BLaER1 (cell line): ENCODE measurements around the gene DENND6B.
"Not testable (repeated sequence)": the region's sequence is repeated elsewhere in the genome, so short reads cannot be mapped to it uniquely, and the experiment has no call there.

Experiments used
- H3K27ac ChIP-seq: shearing (Covaris generic); formaldehyde crosslinking; 2 replicates; pipeline ENCODE4 v1.8.1; 2022
- H3K27me3 ChIP-seq: shearing (Covaris generic); formaldehyde crosslinking; 2 replicates; pipeline ENCODE4 v1.8.1; 2022
- H3K36me3 ChIP-seq: shearing (Covaris generic); formaldehyde crosslinking; 2 replicates; pipeline ENCODE4 v1.8.1; 2022
- H3K4me1 ChIP-seq: shearing (Covaris generic); formaldehyde crosslinking; 2 replicates; pipeline ENCODE4 v1.8.1; 2022
- H3K4me2 ChIP-seq: shearing (Covaris generic); formaldehyde crosslinking; 2 replicates; pipeline ENCODE4 v1.8.1; 2022
- H3K4me3 ChIP-seq: shearing (Covaris generic); formaldehyde crosslinking; 2 replicates; pipeline ENCODE4 v1.8.1; 2022
- H3K9ac ChIP-seq: shearing (Covaris generic); formaldehyde crosslinking; 2 replicates; pipeline ENCODE4 v1.8.1; 2022
- H3K9me3 ChIP-seq: shearing (Covaris generic); formaldehyde crosslinking; 2 replicates; pipeline ENCODE4 v1.8.1; 2022
- H4K20me1 ChIP-seq: shearing (Covaris generic); formaldehyde crosslinking; 2 replicates; pipeline ENCODE4 v1.8.1; 2022
- Cebpa-rat ChIP-seq: shearing (Covaris generic); IDR thresholded peaks from 2 replicates; pipeline ENCODE4 v1.8.1; 2022

DENND6B gene

DNA sequence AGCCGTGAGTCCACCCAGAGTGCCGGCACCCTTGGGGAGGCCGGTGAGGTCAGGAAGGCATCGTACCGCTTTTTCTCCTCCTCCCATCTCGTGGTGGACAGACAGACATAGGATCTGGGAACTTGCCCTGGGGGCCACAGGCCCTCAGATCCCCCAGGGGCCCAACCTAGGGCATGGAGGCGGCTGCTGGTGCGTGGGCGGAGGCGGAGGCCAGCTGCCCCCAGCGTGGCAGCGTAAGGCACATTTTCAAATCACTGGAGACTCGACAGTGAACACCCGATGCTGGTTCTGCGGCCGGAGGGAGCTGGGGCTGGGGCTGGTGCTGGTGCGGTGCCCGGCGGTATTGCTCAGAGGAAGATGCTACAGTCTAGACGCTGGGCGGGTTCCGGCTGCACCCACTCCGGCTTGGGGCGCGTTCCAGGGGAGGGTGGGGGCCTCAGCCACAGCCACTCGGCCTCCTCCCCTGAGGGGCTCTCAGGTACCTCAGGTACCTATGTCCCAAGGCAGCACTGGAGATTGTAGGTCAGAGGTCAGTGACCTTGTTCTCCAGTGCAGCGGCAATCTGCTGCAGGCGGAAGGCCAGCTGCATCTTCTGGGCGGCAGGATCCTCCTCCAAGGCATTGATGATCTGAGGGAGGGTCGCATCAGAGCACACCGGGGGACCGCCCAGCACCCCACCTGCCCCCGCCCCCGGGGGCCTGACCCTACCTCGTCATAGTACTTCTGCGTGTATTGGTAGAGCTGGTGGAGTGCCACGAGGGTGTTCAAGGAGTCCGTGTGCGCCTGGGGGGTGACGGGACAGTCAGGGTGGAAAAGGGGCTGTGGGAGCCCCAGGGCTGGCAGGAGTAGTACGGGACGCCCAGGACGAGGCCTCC lies 51.4 kb downstream of the DENND6B start:
- no peak overlapping the region for H3K4me3 ChIP-seq
- H3K36me3 ChIP-seq, result peaks cover 62% of the 10 kb centered on the region
- H3K9me3 ChIP-seq, result no peaks in the 10 kb centered on the region
- H3K4me1 ChIP-seq, result peaks cover 57% of the 10 kb centered on the region
- H3K27ac ChIP-seq, result no peak overlapping the region
- H3K9ac ChIP-seq, result no peak overlapping the region
- peaks cover 78% of the 10 kb centered on the region for H4K20me1 ChIP-seq
- H3K4me2 ChIP-seq, result peak overlapping the region; percentile 8; the same call in 1 of the 2 replicates
- no peak for TF ChIP-seq Cebpa-rat
- no peaks in the 10 kb centered on the region for H3K27me3 ChIP-seq

- no peak for TF ChIP-seq Cebpa-rat
- H3K4me1 ChIP-seq, result peaks cover 58% of the 10 kb centered on the region
- no peak overlapping the region for H3K27ac ChIP-seq
- H3K9ac ChIP-seq, result no peak overlapping the region
- H3K27me3 ChIP-seq, result no peaks in the 10 kb centered on the region
- no peak overlapping the region for H3K4me3 ChIP-seq
- H3K36me3 ChIP-seq, result peaks cover 56% of the 10 kb centered on the region
- peaks cover 71% of the 10 kb centered on the region for H4K20me1 ChIP-seq
- H3K4me2 ChIP-seq, result no peak overlapping the region
- H3K9me3 ChIP-seq, result no peaks in the 10 kb centered on the region
These were observed 52.0 kb downstream of the DENND6B start for GRCh38 chr22:50274771-50275170.

GRCh38 chr22:50274311-50274710 lies 52.5 kb downstream of the DENND6B start:
- Histone ChIP-seq H3K4me3 (no peak overlapping the region), H3K9ac (no peak overlapping the region), H3K36me3 (peaks cover 51% of the 10 kb centered on the region), H3K4me2 (peak overlapping the region; percentile 20; the same call in 1 of the 2 replicates), H4K20me1 (peaks cover 70% of the 10 kb centered on the region), H3K27ac (no peak overlapping the region), H3K9me3 (no peaks in the 10 kb centered on the region), H3K4me1 (peaks cover 63% of the 10 kb centered on the region), H3K27me3 (no peaks in the 10 kb centered on the region)
- TF ChIP-seq Cebpa-rat, result no peak

DNA sequence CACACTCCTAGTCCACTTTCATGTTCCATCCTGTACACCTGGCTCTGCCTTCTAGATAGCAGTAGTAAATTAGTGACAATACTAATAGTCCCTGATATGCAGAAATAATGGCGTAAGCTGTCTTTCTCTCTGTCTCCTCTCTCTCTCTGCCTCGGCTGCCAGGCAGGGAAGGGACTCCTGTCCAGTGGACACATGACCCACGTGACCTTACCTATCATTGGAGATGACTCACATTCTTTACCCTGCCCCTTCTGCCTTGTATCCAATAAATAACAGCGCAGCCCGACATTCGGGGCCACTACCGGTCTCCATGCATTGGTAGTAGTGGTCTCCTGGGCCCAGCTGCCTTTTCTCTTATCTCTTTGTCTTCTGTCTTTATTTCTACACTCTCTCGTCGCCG lies 53.0 kb downstream of the DENND6B start:
- H3K4me3 ChIP-seq, H3K9me3 ChIP-seq, H3K9ac ChIP-seq, H3K27me3 ChIP-seq, H3K27ac ChIP-seq: not testable (repeated sequence)
- Histone ChIP-seq H3K36me3 (peaks cover 46% of the 10 kb centered on the region), H3K4me1 (peaks cover 68% of the 10 kb centered on the region), H4K20me1 (peaks cover 70% of the 10 kb centered on the region), H3K4me2 (peak overlapping the region; percentile 20; the same call in 1 of the 2 replicates)

GRCh38 chr22:50273352-50273751 lies 53.5 kb downstream of the DENND6B start:
- peaks cover 73% of the 10 kb centered on the region for H3K4me1 ChIP-seq
- H3K9me3 ChIP-seq, H3K27me3 ChIP-seq, H3K27ac ChIP-seq, H3K4me3 ChIP-seq, H3K9ac ChIP-seq, H3K4me2 ChIP-seq: not testable (repeated sequence)
- peaks cover 41% of the 10 kb centered on the region for H3K36me3 ChIP-seq
- peaks cover 68% of the 10 kb centered on the region for H4K20me1 ChIP-seq

DNA sequence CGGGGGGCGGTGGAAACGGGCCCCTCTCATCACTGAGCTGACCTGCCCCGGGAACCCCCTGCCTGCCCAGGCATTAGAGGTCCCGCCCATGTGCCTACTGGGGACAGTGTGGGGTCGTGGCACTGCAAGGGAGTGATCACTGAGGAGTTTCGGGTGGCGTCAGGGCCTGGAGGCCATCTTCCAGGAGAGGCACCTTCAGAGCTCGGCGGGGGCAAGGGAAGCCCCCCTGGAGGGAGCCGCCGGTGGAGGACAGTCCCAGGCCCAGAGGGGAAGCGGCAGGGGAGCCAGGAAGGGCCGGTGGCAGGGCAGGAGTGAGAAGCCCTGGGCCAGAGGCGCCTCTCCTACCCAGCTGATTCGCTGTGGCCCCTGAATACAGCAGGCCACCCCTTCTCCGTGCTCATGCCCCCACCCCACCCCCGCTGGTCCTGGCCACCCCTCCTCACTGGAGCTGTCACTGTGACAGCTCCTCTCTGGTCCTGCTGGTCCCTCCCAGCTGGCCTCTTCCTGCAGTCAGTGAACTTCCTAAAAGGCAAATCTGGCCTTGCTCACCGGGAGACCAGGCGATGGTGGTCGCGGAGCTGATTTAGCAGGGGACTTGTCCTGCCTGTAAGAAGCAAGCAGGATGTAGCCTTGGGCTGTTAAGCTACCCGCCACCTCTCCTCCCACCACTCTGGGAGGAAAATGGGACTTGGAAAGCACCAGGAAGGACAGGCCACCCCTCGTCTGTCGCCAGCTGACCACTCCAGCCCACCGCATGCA lies 54.6 kb downstream of the DENND6B start:
- Histone ChIP-seq H3K36me3 (peaks cover 30% of the 10 kb centered on the region), H4K20me1 (peaks cover 56% of the 10 kb centered on the region), H3K27ac (no peak overlapping the region), H3K4me2 (peak overlapping the region; percentile 99), H3K9ac (no peak overlapping the region), H3K4me1 (peaks cover 78% of the 10 kb centered on the region), H3K4me3 (no peak overlapping the region), H3K9me3 (peaks cover 2% of the 10 kb centered on the region; the same call in 1 of the 2 replicates), H3K27me3 (no peaks in the 10 kb centered on the region)
- no peak for TF ChIP-seq Cebpa-rat

DNA sequence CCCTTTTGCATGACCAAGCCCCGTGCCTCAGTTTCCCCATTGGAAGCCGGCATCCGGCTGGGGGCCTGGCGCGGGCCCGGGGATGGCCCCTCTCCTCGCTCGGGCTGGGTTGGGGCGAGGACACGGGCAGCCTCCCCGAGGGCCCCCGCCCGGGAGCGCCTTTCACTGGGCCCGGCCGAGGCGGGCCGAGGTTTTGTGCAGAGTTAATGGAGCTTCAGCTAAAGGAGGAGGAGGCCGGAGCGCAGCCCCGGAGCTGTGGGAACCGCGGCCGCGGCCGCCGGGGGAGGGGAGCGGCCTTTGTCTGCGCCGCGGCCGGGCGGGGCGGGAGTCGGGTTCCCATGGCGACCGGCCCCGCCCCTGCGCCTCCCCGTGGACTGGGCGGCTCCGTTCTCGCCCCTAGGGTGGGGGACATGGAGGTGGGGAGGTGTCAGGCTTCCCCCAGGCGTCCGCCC lies 55.3 kb downstream of the DENND6B start:
- H3K4me1 ChIP-seq, result peaks cover 73% of the 10 kb centered on the region

DNA sequence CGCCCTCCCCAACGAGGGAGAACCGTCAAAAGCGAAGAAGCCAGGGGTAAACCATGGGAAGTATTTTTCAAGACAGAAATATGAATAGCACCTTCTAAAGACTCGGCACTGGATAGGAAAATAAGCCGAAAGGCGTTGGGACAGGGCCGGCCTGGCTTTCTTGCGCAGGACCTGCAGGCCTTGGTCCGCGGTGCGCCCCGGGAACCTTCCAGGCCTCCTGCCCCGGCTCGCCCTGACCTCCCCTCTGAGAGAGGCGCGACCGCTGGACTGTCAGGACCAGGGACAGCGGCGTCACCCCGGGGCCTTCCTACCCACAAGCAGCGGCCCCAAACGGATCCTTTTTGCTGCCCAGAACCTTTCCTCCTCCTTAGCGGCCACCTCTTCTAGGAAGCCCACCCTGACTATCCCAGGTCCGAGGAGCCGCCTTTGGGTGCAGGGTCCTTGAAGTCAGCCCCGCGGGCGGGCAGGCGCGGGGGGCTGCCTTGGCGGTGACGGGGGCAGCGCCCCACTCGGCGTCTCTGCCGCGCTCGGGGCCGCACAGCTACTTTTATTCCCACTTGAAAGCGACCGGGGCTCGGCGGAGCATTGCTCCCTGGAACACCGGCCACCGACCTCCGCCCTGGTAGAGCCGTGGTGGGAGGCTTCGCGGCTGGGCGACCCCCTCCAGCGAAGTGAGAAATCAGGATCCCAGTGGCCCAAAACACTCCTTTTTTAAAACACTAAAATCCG lies 56.0 kb downstream of the DENND6B start:
- H3K4me2 ChIP-seq, result peak overlapping the region; percentile 99
- H3K27me3 ChIP-seq, result no peaks in the 10 kb centered on the region
- peaks cover 42% of the 10 kb centered on the region for H4K20me1 ChIP-seq
- peaks cover 68% of the 10 kb centered on the region for H3K4me1 ChIP-seq
- peak overlapping the region; percentile 59 for H3K27ac ChIP-seq
- H3K36me3 ChIP-seq, result peaks cover 28% of the 10 kb centered on the region
- H3K4me3 ChIP-seq, result peak overlapping the region; percentile 72
- H3K9ac ChIP-seq, result peak overlapping the region; percentile 76
- H3K9me3 ChIP-seq, result peaks cover 9% of the 10 kb centered on the region; the same call in 1 of the 2 replicates
- no peak for TF ChIP-seq Cebpa-rat

More for the DNA sequence above, 55.3 kb downstream of the DENND6B start:
- peaks cover 28% of the 10 kb centered on the region for H3K36me3 ChIP-seq
- no peak for TF ChIP-seq Cebpa-rat
- H3K9ac ChIP-seq, result peak overlapping the region; percentile 76; the same call in 1 of the 2 replicates
- 0 out of 2 replicates have a peak overlapping the region, but pooled peaks have one; percentile 18 for H3K27ac ChIP-seq
- peaks cover 9% of the 10 kb centered on the region; the same call in 1 of the 2 replicates for H3K9me3 ChIP-seq
- H3K4me2 ChIP-seq, result peak overlapping the region; percentile 99
- no peaks in the 10 kb centered on the region for H3K27me3 ChIP-seq
- H4K20me1 ChIP-seq, result peaks cover 50% of the 10 kb centered on the region
- H3K4me3 ChIP-seq, result peak overlapping the region; percentile 72

GRCh38 chr22:50269970-50270665 lies 56.7 kb downstream of the DENND6B start, which contains the start of gene MAPK11:
TSS of gene MAPK11 (minus strand) at chr22:50270380. CDS start at chr22:50270292, 88 bp downstream.
- Histone ChIP-seq H3K36me3 (peaks cover 24% of the 10 kb centered on the region), H3K9ac (peak within 1 kb of the TSS; percentile 76), H3K27me3 (no peaks in the 10 kb centered on the region), H3K27ac (peak within 1 kb of the TSS; percentile 71), H3K4me1 (peaks cover 66% of the 10 kb centered on the region), H3K9me3 (peaks cover 9% of the 10 kb centered on the region; the same call in 1 of the 2 replicates), H3K4me3 (peak within 1 kb of the TSS; percentile 72), H4K20me1 (peaks cover 35% of the 10 kb centered on the region), H3K4me2 (peak within 1 kb of the TSS; percentile 99)
- no peak for TF ChIP-seq Cebpa-rat
